ENCODE data around the gene PCSK5.

PCSK5 gene

DNA sequence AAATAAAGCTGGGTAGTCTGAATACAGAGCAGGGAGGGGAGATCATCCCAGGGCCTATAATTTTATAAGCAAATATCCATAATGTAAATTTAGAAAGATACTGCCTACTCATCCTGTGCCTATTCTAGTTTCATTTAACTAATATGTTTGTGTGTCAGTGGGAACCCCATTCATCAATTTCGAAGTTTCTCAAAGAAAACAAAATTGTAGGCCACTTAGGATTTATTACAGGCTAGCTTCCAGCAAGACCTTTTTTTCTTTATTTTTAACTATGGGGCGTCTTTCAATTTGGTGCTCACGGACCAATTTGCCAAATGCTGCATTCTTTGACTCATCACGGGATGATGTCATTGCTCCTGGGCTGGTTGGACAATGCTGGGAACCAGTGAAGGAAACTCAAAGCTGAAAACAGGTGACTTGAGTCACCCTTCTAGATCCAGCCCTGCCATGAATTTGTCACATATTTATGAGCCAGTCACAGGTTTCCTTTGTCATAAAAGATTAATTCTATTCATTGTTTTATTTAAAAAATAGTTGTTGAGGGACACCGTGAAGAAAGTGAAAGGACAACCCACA is 13.4 kb downstream of the PCSK5 start:
- DNase-seq (ENCODE audit: low read depth, low spot score) = no peak
- ChIA-PET POLR2A (no interaction called here), CTCF (no interaction called here)
- H3K4me3 ChIP-seq (ENCODE audit: low read depth, low read length) = no peak overlapping the region
- TF ChIP-seq, protein P1, sequence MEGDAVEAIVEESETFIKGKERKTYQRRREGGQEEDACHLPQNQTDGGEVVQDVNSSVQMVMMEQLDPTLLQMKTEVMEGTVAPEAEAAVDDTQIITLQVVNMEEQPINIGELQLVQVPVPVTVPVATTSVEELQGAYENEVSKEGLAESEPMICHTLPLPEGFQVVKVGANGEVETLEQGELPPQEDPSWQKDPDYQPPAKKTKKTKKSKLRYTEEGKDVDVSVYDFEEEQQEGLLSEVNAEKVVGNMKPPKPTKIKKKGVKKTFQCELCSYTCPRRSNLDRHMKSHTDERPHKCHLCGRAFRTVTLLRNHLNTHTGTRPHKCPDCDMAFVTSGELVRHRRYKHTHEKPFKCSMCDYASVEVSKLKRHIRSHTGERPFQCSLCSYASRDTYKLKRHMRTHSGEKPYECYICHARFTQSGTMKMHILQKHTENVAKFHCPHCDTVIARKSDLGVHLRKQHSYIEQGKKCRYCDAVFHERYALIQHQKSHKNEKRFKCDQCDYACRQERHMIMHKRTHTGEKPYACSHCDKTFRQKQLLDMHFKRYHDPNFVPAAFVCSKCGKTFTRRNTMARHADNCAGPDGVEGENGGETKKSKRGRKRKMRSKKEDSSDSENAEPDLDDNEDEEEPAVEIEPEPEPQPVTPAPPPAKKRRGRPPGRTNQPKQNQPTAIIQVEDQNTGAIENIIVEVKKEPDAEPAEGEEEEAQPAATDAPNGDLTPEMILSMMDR (IDR thresholded peaks at IDR 0.05; ENCODE audit: insufficient read depth, low read length, missing control alignments) = no peak

DNA sequence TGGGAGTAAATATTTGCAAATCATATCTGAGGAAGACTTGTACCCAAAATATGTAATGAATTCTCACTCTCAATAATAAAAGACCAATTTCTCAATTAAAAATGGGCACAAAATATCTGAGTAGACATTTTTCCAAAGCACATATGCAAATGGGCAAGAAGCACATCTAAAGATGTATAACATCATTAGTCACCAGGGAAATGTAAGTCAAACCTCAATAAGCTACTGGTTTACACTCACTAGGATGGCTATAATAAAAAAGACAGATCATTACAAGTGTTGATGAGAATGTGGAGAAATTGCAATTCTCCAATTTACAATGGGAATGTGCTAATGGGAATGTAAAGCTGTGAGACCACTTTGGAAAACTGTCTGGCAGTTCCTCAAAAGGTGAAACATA is 13.9 kb downstream of the PCSK5 start:
- ChIA-PET CTCF (no interaction called here), POLR2A (no interaction called here)
- no peak for DNase-seq (ENCODE audit: low read depth, low spot score)
- H3K4me3 ChIP-seq (ENCODE audit: low read depth, low read length) = no peak overlapping the region
- TF ChIP-seq, protein P1 (IDR thresholded peaks at IDR 0.05; ENCODE audit: insufficient read depth, low read length, missing control alignments) = no peak

GRCh38 chr9:75906531-75906930 is 16.1 kb downstream of the PCSK5 start:
- ChIA-PET CTCF (no interaction called here), POLR2A (no interaction called here)
- DNase-seq (ENCODE audit: low read depth, low spot score) = no peak
- TF ChIP-seq, protein P1 (IDR thresholded peaks at IDR 0.05; ENCODE audit: insufficient read depth, low read length, missing control alignments) = no peak
- no peak overlapping the region for H3K4me3 ChIP-seq (ENCODE audit: low read depth, low read length)

DNA sequence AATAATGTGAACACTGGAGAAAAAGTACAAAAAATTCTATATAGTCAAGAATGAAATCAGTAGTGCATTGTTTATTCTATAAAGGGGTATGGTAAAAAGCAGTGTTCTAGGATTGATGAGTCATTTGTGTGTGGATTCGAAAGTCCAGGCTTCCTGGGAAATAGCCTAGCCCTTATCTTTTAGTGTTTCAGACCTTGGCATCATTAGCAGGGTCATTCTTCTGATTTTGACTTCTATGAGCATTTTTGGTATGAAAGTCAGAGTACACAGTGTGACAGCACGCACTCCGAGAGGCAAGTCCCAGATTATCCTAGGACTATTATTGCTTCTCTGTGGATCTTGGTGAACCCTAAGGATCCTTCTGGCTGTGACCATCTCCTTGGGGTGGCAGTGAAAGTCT is 16.9 kb downstream of the PCSK5 start:
- TF ChIP-seq, protein P1 (IDR thresholded peaks at IDR 0.05; ENCODE audit: insufficient read depth, low read length, missing control alignments) = no peak
- CTCF ChIA-PET = no interaction called here
- POLR2A ChIA-PET = no interaction called here
- H3K4me3 ChIP-seq (ENCODE audit: low read depth, low read length) = no peak overlapping the region
- no peak for DNase-seq (ENCODE audit: low read depth, low spot score)

DNA sequence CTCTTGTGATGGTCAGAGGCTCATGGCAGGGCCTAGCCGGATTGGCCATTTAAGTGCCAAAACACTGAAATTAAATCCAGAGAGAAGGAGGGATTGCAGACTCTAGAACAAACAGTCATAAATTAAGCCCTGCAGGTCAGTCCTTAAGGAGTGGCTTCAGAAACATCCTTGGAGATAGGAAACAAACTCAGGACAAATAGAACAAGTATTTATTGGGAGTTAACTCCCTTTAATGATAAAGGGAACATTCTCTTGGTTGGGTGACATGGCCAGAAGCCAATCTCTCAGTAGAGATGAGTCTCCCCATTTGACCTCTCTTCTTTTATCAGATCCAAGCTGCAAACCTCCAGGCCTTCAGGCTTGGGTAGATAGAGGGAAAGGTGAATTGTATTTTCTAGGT is 17.4 kb downstream of the PCSK5 start:
- ChIA-PET CTCF (no interaction called here), POLR2A (no interaction called here)
- TF ChIP-seq, protein P1 (IDR thresholded peaks at IDR 0.05; ENCODE audit: insufficient read depth, low read length, missing control alignments) = no peak
- DNase-seq (ENCODE audit: low read depth, low spot score) = no peak
- H3K4me3 ChIP-seq (ENCODE audit: low read depth, low read length) = no peak overlapping the region

GRCh38 chr9:75909776-75910175 is 19.3 kb downstream of the PCSK5 start:
- TF ChIP-seq, protein P1 (IDR thresholded peaks at IDR 0.05; ENCODE audit: insufficient read depth, low read length, missing control alignments) = no peak
- no peak overlapping the region for H3K4me3 ChIP-seq (ENCODE audit: low read depth, low read length)
- CTCF ChIA-PET = interaction anchor here (0.7 kb wide), 1 partner anchor 11 kb away, joined by 3 read pairs; no protein-coding TSS in a partner anchor
- POLR2A ChIA-PET = no interaction called here
- no peak for DNase-seq (ENCODE audit: low read depth, low spot score)

Data from AG04449 (cell line).